Measurements from ENCODE around the gene IL1RAPL2. TPM values are rescaled to one million over a fixed set of nuclear protein-coding genes. Genes with fewer than 3 reads are reported as not detected.

The IL1RAPL2 gene
- polyA plus RNA-seq, 3 donors: not detected

GRCh38 chrX:105744946-105745345 lies 1178.9 kb downstream of the IL1RAPL2 start:
- TF ChIP-seq CTCF (IDR thresholded peaks at IDR 0.05): no peak
- Histone ChIP-seq H3K27me3 (ENCODE audit: control insufficient read depth in 2 of 2, insufficient read depth in 2 of 2, low read length in 2 of 2) (no peaks in the 10 kb centered on the region), H3K79me2 (ENCODE audit: insufficient read depth, low read length) (no peaks in the 10 kb centered on the region), H3K4me3 (replicated peaks in 1 of 3; ENCODE audit: low read depth in 2 of 3, low read length in 3 of 3) (no peak overlapping the region), H3K27ac (ENCODE audit: low read depth in 1 of 2, low read length in 2 of 2) (no peak overlapping the region), H3K9ac (ENCODE audit: insufficient read depth, low read length, poor library complexity, severe bottlenecking) (no peak overlapping the region), H3K4me1 (ENCODE audit: control insufficient read depth in 1 of 2, insufficient read depth in 2 of 2, low read length in 2 of 2) (no peaks in the 10 kb centered on the region), H3K9me3 (replicated peaks in 1 of 2; ENCODE audit: control insufficient read depth in 1 of 2, insufficient read depth in 1 of 2, low read length in 2 of 2) (no peaks in the 10 kb centered on the region), H3K36me3 (replicated peaks in 1 of 2; ENCODE audit: control insufficient read depth in 1 of 2, insufficient read depth in 2 of 2, low read length in 2 of 2) (no peaks in the 10 kb centered on the region), H4K20me1 (ENCODE audit: insufficient read depth, low read length) (no peaks in the 10 kb centered on the region), H3K4me2 (replicated peaks; ENCODE audit: extremely low read depth, low read length, poor library complexity, severe bottlenecking) (no peak overlapping the region), H2AFZ (ENCODE audit: insufficient read depth, low read depth, low read length, poor library complexity, severe bottlenecking) (no peak overlapping the region)
- Mint-ChIP-seq H3K4me1 (no peaks in the 10 kb centered on the region), H3K27me3 (ENCODE audit: low read depth in 3 of 3) (peaks cover 0 to 2% (median 0%) of the 10 kb centered on the region in 3 donors), H3K36me3 (no peaks in the 10 kb centered on the region), H3K9me3 (no peaks in the 10 kb centered on the region), H3K4me3 (no peak overlapping the region), H3K27ac (no peak overlapping the region)
- intact Hi-C loops (cut with micrococcal nuclease): no loop called here
- DNase-seq: no peak
- 75% methylated on average over 1 of the region's 2 CpGs for WGBS (ENCODE audit: insufficient coverage)

DNA sequence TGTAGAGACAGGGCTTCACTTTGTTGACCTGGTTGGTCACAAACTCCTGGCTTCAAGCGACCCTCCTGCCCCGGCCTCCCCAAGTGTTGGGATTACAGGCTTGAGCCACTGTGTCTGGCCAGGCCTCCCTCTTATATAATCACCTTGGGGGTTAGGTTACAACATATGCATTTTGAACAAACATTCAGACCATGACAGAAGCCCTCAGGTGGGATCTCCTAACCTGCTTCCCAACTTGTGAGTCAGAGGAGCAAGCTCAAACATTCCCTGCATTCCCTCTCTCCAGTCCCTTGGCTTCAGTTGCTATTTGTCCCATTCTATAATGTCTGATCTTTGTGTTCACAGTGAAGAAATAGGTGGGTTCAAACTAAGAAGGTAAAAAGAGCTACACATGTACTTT lies 1179.9 kb downstream of the IL1RAPL2 start:
- Mint-ChIP-seq H3K4me1 (no peaks in the 10 kb centered on the region), H3K27ac (no peak overlapping the region), H3K9me3 (peaks cover 0 to 2% (median 0%) of the 10 kb centered on the region in 7 donors), H3K4me3 (no peak overlapping the region), H3K27me3 (ENCODE audit: low read depth in 3 of 3) (peaks cover 0 to 2% (median 0%) of the 10 kb centered on the region in 3 donors), H3K36me3 (no peaks in the 10 kb centered on the region)
- intact Hi-C loops (cut with micrococcal nuclease): no loop called here
- no peak overlapping the region for H2AFZ ChIP-seq (ENCODE audit: insufficient read depth, low read depth, low read length, poor library complexity, severe bottlenecking)
- no peaks in the 10 kb centered on the region for H3K36me3 ChIP-seq (replicated peaks in 1 of 2; ENCODE audit: control insufficient read depth in 1 of 2, insufficient read depth in 2 of 2, low read length in 2 of 2)
- DNase-seq: no peak
- H3K4me2 ChIP-seq (replicated peaks; ENCODE audit: extremely low read depth, low read length, poor library complexity, severe bottlenecking): no peak overlapping the region
- TF ChIP-seq CTCF (IDR thresholded peaks at IDR 0.05): no peak
- H3K27me3 ChIP-seq (ENCODE audit: control insufficient read depth in 2 of 2, insufficient read depth in 2 of 2, low read length in 2 of 2): no peaks in the 10 kb centered on the region
- H3K79me2 ChIP-seq (ENCODE audit: insufficient read depth, low read length): no peaks in the 10 kb centered on the region
- no peaks in the 10 kb centered on the region for H3K4me1 ChIP-seq (ENCODE audit: control insufficient read depth in 1 of 2, insufficient read depth in 2 of 2, low read length in 2 of 2)
- no peaks in the 10 kb centered on the region for H3K9me3 ChIP-seq (replicated peaks in 1 of 2; ENCODE audit: control insufficient read depth in 1 of 2, insufficient read depth in 1 of 2, low read length in 2 of 2)
- H4K20me1 ChIP-seq (ENCODE audit: insufficient read depth, low read length): no peaks in the 10 kb centered on the region
- H3K9ac ChIP-seq (ENCODE audit: insufficient read depth, low read length, poor library complexity, severe bottlenecking): no peak overlapping the region
- no peak overlapping the region for H3K27ac ChIP-seq (ENCODE audit: low read depth in 1 of 2, low read length in 2 of 2)
- no CpG with 5 or more reads among the region's 2 CpGs for WGBS (ENCODE audit: insufficient coverage)
- no peak overlapping the region for H3K4me3 ChIP-seq (replicated peaks in 1 of 3; ENCODE audit: low read depth in 2 of 3, low read length in 3 of 3)
